HepG2 (cell line): Measurements from ENCODE around the gene TBX10. TPM values are rescaled to one million over a fixed set of nuclear protein-coding genes. Genes with fewer than 3 reads are reported as not detected.

Source experiments
- ATAC-seq: fragments of 200-7000 bp; cut with Tn5 transposase; 3 replicates; pipeline ENCODE4 v1.9.1; 2020; ENCODE audit warnings: mild to moderate bottlenecking, moderate library complexity
- BruUV-seq: library from RNA; stranded (reverse); fragments of 400-500 nt; replicated peaks from 2 replicates; lab custom pipeline; 2021; lab: Mats Ljungman, UMichigan
- CTCF ChIA-PET: fragments of 300-600 bp; formaldehyde crosslinking; extraction: SDS; loops from one replicate; lab custom pipeline; 2021; ENCODE audit warnings: low total read pairs, inconsistent platforms, low intra/inter-chr PET ratio; lab: Yijun Ruan, JAX
- POLR2A ChIA-PET: fragments of 350-600 bp; sonication (Branson Sonifier 250); formaldehyde crosslinking; loops from one replicate; lab custom pipeline; 2020; ENCODE audit warnings: antibody characterized with exemption, inconsistent platforms; lab: Yijun Ruan, JAX
- DNase-seq: peaks from one replicate; pipeline ENCODE4 v3.0.0-alpha.2; 2015; ENCODE audit warnings: low spot score
- FAIRE-seq: peaks from 3 replicates; lab custom pipeline; 2011; peaks lifted over from hg19 to GRCh38; lab: Jason Lieb, UNC
- H2AFZ ChIP-seq: one replicate; pipeline ENCODE4 v1.6.1; 2011; ENCODE audit warnings: low read length, inconsistent platforms
- H3K27ac ChIP-seq: fragments of 300-600 bp; 3 replicates; pipeline ENCODE4 v1.8.0; 2011; ENCODE audit warnings: mixed run types, mild to moderate bottlenecking, mixed read lengths, low read length, inconsistent platforms; ENCODE audit not compliant: insufficient read depth; ENCODE audit errors: extremely low read length
- H3K27me3 ChIP-seq, 2 experiments: fragments of 200-600 bp in 1 of 2; 2 replicates in 1 of 2; 3 replicates in 1 of 2; pipeline versions ENCODE4 v1.6.0 to v1.8.0; 2011; ENCODE audit warnings: low read length in 2 of 2, mild to moderate bottlenecking in 2 of 2, moderate library complexity in 2 of 2, inconsistent platforms in 1 of 2; ENCODE audit not compliant: insufficient read depth in 2 of 2, control insufficient read depth in 1 of 2
- H3K36me3 ChIP-seq, 2 experiments: fragments of 200-600 bp in 1 of 2; replicated peaks in 1 of 2; 2 replicates in 1 of 2; 3 replicates in 1 of 2; pipeline versions ENCODE4 v1.5.1 to v1.8.0; 2011; ENCODE audit warnings: low read length in 2 of 2, inconsistent platforms in 1 of 2; ENCODE audit not compliant: insufficient read depth in 2 of 2, control insufficient read depth in 1 of 2
- H3K4me1 ChIP-seq: 2 replicates; pipeline ENCODE4 v1.5.1; 2012; ENCODE audit warnings: low read length, inconsistent platforms; ENCODE audit not compliant: insufficient read depth
- H3K4me2 ChIP-seq: 2 replicates; pipeline ENCODE4 v1.6.0; 2011; ENCODE audit warnings: low read depth, low read length, inconsistent platforms
- H3K4me3 ChIP-seq, 3 experiments: fragments of 200-600 bp in 1 of 3; sonication (generic), shearing (Covaris generic) in 1 of 3; replicated peaks in 1 of 3; 2 replicates each; pipeline ENCODE4 v1.5.1; 2011 to 2016; ENCODE audit warnings: low read length in 3 of 3, inconsistent platforms in 2 of 3, low read depth in 2 of 3, mild to moderate bottlenecking in 2 of 3, control low read depth in 1 of 3, mixed read lengths in 1 of 3; ENCODE audit not compliant: insufficient read depth in 1 of 3
- H3K79me2 ChIP-seq: one replicate; pipeline ENCODE4 v1.6.1; 2011; ENCODE audit warnings: low read length, inconsistent platforms; ENCODE audit not compliant: insufficient read depth
- H3K9ac ChIP-seq: 2 replicates; pipeline ENCODE4 v1.6.0; 2011; ENCODE audit warnings: mild to moderate bottlenecking, low read depth, low read length, inconsistent platforms; ENCODE audit not compliant: insufficient read depth
- H3K9me3 ChIP-seq: 2 replicates; pipeline ENCODE4 v1.5.1; 2012; ENCODE audit warnings: mild to moderate bottlenecking, low read length
- H4K20me1 ChIP-seq: 2 replicates; pipeline ENCODE4 v1.6.0; 2011; ENCODE audit warnings: inconsistent platforms, mild to moderate bottlenecking, low read length, moderate library complexity; ENCODE audit not compliant: insufficient read depth
- AKAP8 ChIP-seq: sonication (generic); formaldehyde crosslinking; IDR thresholded peaks from 2 replicates; pipeline ENCODE4 v1.5.1; 2020; ENCODE audit warnings: mild to moderate bottlenecking, missing genetic modification reagents
- ATAD3A ChIP-seq: sonication (generic); formaldehyde crosslinking; IDR thresholded peaks from 2 replicates; pipeline ENCODE4 v1.4.0; 2020; ENCODE audit warnings: missing genetic modification reagents
- LRRFIP1 ChIP-seq: sonication (generic); formaldehyde crosslinking; conservative IDR thresholded peaks from 2 replicates; pipeline ENCODE4 v1.4.0; 2020; ENCODE audit warnings: missing genetic modification reagents
- SATB2 ChIP-seq: sonication (generic); formaldehyde crosslinking; IDR thresholded peaks from 2 replicates; pipeline ENCODE4 v1.5.0; 2020; ENCODE audit warnings: missing genetic modification reagents
- TARDBP ChIP-seq: sonication (generic); formaldehyde crosslinking; IDR thresholded peaks from 2 replicates; pipeline ENCODE4 v1.8.0; 2022; ENCODE audit warnings: mild to moderate bottlenecking, missing genetic modification reagents
- ZNF275 ChIP-seq: sonication (generic); formaldehyde crosslinking; IDR thresholded peaks from 2 replicates; pipeline ENCODE4 v1.8.0; 2022; ENCODE audit warnings: missing genetic modification reagents, mild to moderate bottlenecking, inconsistent platforms, borderline replicate concordance
- ZNF30 ChIP-seq: sonication (generic); formaldehyde crosslinking; IDR thresholded peaks from 2 replicates; pipeline ENCODE4 v1.5.0; 2020; ENCODE audit warnings: mild to moderate bottlenecking, missing genetic modification reagents
- ZNF543 ChIP-seq: sonication (generic); formaldehyde crosslinking; IDR thresholded peaks from 2 replicates; pipeline ENCODE4 v1.4.0; 2020; ENCODE audit warnings: mild to moderate bottlenecking, missing genetic modification reagents
- WGBS: methylation state at CpG from one replicate; pipeline ENCODE4 v1.1.6; 2017; ENCODE audit warnings: low lambda C conversion rate; 5-methylcytosine and 5-hydroxymethylcytosine counted together
- in situ Hi-C: cut with HindIII; loops from 2 replicates; pipeline ENCODE4 v1.10.0; 2017; ENCODE audit warnings: low pct_unique_long_range_greater_than_20kb; ENCODE audit not compliant: extremely low pct_ligation_motif_present
- intact Hi-C: fragments of 100-400 bp; cut with micrococcal nuclease; formaldehyde crosslinking; loops from one replicate; pipeline ENCODE4 v1.10.0; 2022; ENCODE audit not compliant: unreplicated experiment
- polyA plus RNA-seq, 8 experiments: library from polyadenylated mRNA; depleted of rRNA in 3 of 8; stranded (reverse) in 7 of 8; unstranded in 1 of 8; fragments of >200 nt; fragmentation: Illumina TruSeq in 4 of 8; extraction: Trizol in 4 of 8; gene quantifications; 2 replicates each; pipeline versions ENCODE4 v1.2.1 to v1.2.3, GENCODE V29; 2011 to 2016; ENCODE audit warnings: low read depth in 4 of 8, missing spikeins in 1 of 8, mixed read lengths in 1 of 8; ENCODE audit not compliant: insufficient read depth in 1 of 8
- total RNA-seq, 5 experiments: library from RNA; depleted of rRNA; stranded (reverse); fragments of >200 nt; fragmentation: Illumina TruSeq; extraction: Trizol; gene quantifications; 2 replicates each; pipeline ENCODE4 v1.2.3, GENCODE V29; 2016; ENCODE audit warnings: low read depth in 1 of 5

Gene TBX10
- total and polyA plus RNA-seq, 2 of the 13 experiments (the other 11 are each of a cell fraction or from before 2014, with no cell fraction given), result 0.27 to 1.7 TPM

GRCh38 chr11:67607507-67607906, 32.1 kb downstream of the TBX10 start:
- H3K4me3 ChIP-seq, result peak overlapping the region; percentile 81 to 92 (median 88)
- in situ Hi-C loops (no loop called here), intact Hi-C loops (no loop called here)
- peak overlapping the region; percentile 85 for H3K9ac ChIP-seq
- peaks cover 10 to 33% of the 10 kb centered on the region in 2 experiments; a peak in 4 of 5 replicates for H3K36me3 ChIP-seq
- H3K79me2 ChIP-seq, result peaks cover 8% of the 10 kb centered on the region
- WGBS, result 9% methylated on average over 2 of the region's 9 CpGs
- H3K27ac ChIP-seq, result peak overlapping the region; percentile 37
- H3K4me2 ChIP-seq, result peak overlapping the region; percentile 85
- ChIA-PET CTCF (interaction anchor here (0.6 to 1.7 kb wide), 2 partner anchors 35 to 99 kb away, joined by 3 to 20 read pairs; no protein-coding TSS in a partner anchor), POLR2A (interaction anchor here (1.5 kb wide), 1 partner anchor 22 kb away, joined by 7 read pairs; the partner anchor contains the start of gene NUDT8)
- DNase-seq (no peak), FAIRE-seq (no peak), ATAC-seq (no peak)
- H3K4me1 ChIP-seq, result peaks cover 21% of the 10 kb centered on the region
- peaks cover 2 to 10% of the 10 kb centered on the region in 2 experiments; a peak in 2 of 5 replicates for H3K27me3 ChIP-seq
- H2AFZ ChIP-seq, result no peak overlapping the region
- peaks cover 6% of the 10 kb centered on the region; the same call in 1 of the 2 replicates for H3K9me3 ChIP-seq
- H4K20me1 ChIP-seq, result no peaks in the 10 kb centered on the region
- no TSS peak for BruUV-seq
- TF ChIP-seq ATAD3A (CRISPR knock-in tag), result no peak
- no peak for TF ChIP-seq AKAP8 (CRISPR knock-in tag)
- TF ChIP-seq ZNF275 (CRISPR knock-in tag), result no peak
- TF ChIP-seq TARDBP (CRISPR knock-in tag), result no peak
- TF ChIP-seq ZNF30 (CRISPR knock-in tag), result no peak
- no peak for TF ChIP-seq ZNF543
- TF ChIP-seq SATB2 (CRISPR knock-in tag), result no peak
- no peak for TF ChIP-seq LRRFIP1 (CRISPR knock-in tag)
